ENCODE results near the gene RTCA.
"Not testable (repeated sequence)": the region's sequence is repeated elsewhere in the genome, so short reads cannot be mapped to it uniquely, and the experiment has no call there.

Gene RTCA

GRCh38 chr1:100313382-100313781 lies 47.4 kb downstream of the RTCA start:
- no peak for DNase-seq

- no peak for DNase-seq
Measured at GRCh38 chr1:100316622-100317021, 50.6 kb downstream of the RTCA start.

GRCh38 chr1:100320311-100321099 lies 54.5 kb downstream of the RTCA start:
- DNase-seq = no peak

GRCh38 chr1:100321100-100321493 lies 55.1 kb downstream of the RTCA start:
- no peak for DNase-seq

GRCh38 chr1:100321506-100321905 lies 55.5 kb downstream of the RTCA start:
- DNase-seq = no peak

- no peak for DNase-seq
Measured at GRCh38 chr1:100322436-100323211, 56.6 kb downstream of the RTCA start.

GRCh38 chr1:100323419-100324106 lies 57.5 kb downstream of the RTCA start:
- DNase-seq = no peak

DNA sequence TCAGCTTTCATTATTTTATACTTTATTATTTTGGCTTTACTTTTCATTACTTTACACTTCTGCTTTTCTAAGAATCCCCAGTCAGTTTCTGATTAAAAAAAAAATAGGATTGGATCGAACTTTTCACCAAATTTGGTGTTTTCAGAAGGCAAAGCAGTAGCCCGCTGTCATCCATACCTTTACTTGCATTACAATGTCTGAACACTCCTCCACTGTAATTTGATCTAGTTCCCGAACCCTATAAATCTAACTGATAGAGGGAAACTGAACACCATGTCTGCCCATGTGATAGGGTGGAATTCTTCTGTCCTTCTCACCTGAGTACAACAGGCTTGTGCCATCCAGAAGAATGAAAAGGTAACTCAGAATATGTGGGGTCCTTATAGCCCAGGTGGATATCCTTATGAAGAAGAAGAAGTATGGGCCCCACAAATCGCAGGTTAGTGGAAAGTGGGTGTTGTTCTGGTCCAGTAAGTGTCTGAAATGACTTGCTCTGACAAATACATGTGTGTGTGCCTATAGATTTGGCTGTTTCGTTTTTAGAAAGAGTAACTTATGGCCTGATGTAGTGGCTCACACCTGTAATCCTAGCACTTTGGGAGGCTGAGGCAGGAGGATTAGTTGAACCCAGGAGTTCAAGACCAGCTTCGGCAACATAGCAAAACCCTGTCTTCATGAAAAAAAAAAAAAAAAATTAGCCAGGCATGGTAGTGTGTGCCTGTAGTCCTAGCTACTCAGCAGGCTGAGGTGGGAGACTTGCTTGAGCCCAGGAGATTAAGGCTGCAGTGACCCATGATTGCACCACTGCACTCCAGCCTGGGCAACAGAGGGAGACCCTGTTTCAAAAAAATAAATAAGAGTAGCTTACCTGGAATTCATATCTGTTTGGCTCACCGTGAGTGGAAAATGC lies 59.7 kb downstream of the RTCA start:
- no peak for DNase-seq

DNA sequence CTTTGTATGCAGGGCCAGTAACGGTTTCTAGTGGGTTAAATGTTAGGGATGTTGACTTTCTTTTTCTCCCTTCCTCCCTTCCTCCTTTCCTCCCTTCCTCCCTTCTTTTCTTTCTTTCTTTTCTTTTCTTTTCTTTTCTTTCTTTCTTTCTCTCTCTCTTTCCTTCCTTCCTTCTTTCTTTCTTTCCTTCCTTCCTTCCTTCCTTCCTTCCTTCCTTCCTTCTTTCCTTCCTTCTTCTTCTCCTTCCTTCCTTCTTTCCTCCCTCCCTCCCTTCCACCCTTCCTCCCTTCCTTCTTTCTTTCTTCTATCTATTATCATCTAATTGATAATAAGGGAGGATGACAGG lies 60.3 kb downstream of the RTCA start:
- DNase-seq = not testable (repeated sequence)

DNA sequence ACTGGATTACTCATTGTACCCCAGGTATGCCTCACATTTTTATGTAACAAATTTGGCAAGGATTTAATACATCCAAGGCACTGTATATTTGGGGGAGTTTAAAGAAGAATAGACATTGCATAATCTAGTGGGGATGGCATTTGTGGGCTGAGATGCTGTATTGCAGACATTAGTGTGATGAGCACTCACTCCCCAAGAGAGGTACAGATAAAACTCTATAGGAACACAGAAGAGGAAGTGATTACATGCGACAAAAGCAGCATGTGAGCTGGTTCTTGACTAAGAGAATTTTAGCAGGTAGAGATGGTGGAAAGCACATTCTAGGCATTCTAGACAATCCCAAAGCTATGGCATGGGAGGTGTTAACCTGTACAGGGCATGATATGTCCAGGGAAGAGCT lies 62.1 kb downstream of the RTCA start:
- no peak for DNase-seq

- not testable (repeated sequence) for DNase-seq
Measured at GRCh38 chr1:100331146-100331545, 65.1 kb downstream of the RTCA start.

DNA sequence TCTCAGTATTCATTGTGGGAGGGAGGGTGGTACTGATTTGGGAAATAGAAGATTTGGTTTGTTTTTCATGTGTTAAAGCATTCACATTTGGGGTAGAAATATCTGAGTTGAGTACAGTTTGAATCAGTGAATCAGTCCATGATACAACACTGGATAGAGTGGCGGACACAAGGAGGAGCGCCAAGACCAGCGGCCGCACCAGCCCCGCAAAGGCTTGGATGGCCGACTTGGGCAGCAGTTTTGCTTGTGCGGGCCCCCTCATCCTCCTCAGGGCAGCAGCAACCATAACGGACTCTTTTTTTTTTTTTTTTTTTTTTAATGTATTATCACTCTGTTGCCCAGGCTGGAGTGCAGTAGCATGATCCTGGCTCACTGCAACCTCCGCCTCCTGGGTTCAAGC lies 66.3 kb downstream of the RTCA start:
- no peak for DNase-seq

DNA sequence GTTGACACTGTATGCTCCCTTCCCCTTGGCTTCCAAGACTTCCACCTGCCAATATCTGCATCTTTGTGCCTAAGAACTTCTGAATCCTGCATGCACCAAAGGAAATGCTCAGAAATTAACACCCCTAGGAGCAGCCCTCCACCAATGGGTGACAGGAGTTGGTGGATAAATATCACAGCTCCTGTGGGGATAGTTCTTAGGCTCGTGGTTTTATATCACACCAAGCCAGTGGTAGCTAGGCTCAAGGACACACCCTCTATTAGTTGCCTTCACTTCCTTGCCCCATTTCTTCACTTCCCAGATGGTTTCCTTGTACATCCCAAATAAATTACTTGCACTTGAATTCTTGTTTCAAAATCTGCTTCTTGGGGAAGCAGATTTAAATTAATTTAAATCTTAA lies 69.4 kb downstream of the RTCA start:
- no peak for DNase-seq

- not testable (repeated sequence) for DNase-seq
Measured at GRCh38 chr1:100337878-100338277, 71.9 kb downstream of the RTCA start.

DNA sequence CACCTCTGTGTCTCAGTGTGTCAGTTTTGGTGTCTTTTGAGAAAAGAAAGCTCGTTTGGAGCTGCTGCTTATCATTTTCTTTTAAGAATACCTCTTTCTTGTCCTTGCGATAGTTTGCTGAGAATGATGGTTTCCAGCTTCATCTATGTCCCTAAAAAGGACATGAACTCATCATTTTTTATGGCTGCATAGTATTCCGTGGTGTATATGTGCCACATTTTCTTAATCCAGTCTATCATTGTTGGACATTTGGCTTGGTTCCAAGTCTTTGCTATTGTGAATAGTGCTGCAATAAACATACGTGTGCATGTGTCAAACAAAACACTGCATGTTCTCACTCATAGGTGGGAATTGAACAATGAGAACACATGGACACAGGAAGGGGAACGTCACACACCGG lies 73.7 kb downstream of the RTCA start:
- DNase-seq = not testable (repeated sequence)

DNA sequence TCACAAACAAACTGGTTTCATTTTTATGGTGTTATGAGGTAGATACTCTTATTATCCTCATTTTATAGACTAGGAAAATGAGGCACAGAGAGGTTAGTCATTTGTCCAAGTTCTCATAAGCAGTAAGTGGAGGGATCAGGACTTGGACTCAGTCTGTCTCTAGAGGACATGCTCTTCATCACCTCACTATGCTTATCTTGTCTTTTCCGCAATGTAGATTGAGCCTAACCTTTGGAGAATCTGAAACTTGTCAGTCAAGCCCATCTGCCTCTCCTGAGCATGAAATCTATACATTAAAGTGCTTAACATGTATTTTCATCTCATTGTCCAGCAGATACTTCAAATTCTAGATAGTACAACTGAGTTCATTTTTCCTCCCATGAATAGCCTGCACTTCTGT lies 74.5 kb downstream of the RTCA start:
- DNase-seq = no peak

- no peak for DNase-seq
Measured at GRCh38 chr1:100342348-100342747, 76.3 kb downstream of the RTCA start.

All from NCI-H1694 (cell line).